Myocyte (in vitro differentiated cells): ENCODE results near the gene CTNNA2. TPM values are rescaled to one million over a fixed set of nuclear protein-coding genes. Genes with fewer than 3 reads are reported as not detected.

Experiments used
- DNase-seq: peaks from one replicate; pipeline ENCODE4 v3.0.0-alpha.2; 2012; ENCODE audit warnings: low read depth
- total RNA-seq: library from RNA; depleted of rRNA; stranded (reverse); fragments of >200 nt; gene quantifications from 2 replicates; pipeline ENCODE4 v1.2.3, GENCODE V29; 2014

Gene CTNNA2
- total RNA-seq, 1 donor from 2014 or later, result 2.7 TPM

GRCh38 chr2:80454628-80455027 is 941.8 kb downstream of the CTNNA2 start:
- peak; percentile 3 for DNase-seq

GRCh38 chr2:80459028-80459427 is 946.2 kb downstream of the CTNNA2 start:
- DNase-seq, result no peak

- DNase-seq, result peak; percentile 4
Observed at GRCh38 chr2:80461505-80462197, 948.8 kb downstream of the CTNNA2 start.

GRCh38 chr2:80462654-80463053 is 949.8 kb downstream of the CTNNA2 start:
- DNase-seq, result no peak

GRCh38 chr2:80464275-80464674 is 951.4 kb downstream of the CTNNA2 start:
- DNase-seq, result no peak

GRCh38 chr2:80467262-80467811 is 954.5 kb downstream of the CTNNA2 start:
- no peak for DNase-seq

GRCh38 chr2:80469428-80469827 is 956.6 kb downstream of the CTNNA2 start:
- DNase-seq, result no peak

GRCh38 chr2:80473069-80473468 is 960.2 kb downstream of the CTNNA2 start:
- DNase-seq, result peak; percentile 22

- DNase-seq, result peak; percentile 83
Observed at GRCh38 chr2:80473796-80474195, 960.9 kb downstream of the CTNNA2 start.

GRCh38 chr2:80475970-80476369 is 963.1 kb downstream of the CTNNA2 start:
- DNase-seq, result peak; percentile 59

- peak; percentile 46 for DNase-seq
Observed at GRCh38 chr2:80476535-80477117, 963.8 kb downstream of the CTNNA2 start.

GRCh38 chr2:80482276-80482675 is 969.4 kb downstream of the CTNNA2 start:
- DNase-seq, result no peak

GRCh38 chr2:80489717-80490116 is 976.9 kb downstream of the CTNNA2 start:
- peak; percentile 21 for DNase-seq

- no peak for DNase-seq
Observed at GRCh38 chr2:80490964-80491363, 978.1 kb downstream of the CTNNA2 start.

GRCh38 chr2:80496346-80496745 is 983.5 kb downstream of the CTNNA2 start:
- no peak for DNase-seq

- DNase-seq, result peak; percentile 85
Observed at GRCh38 chr2:80496775-80497174, 983.9 kb downstream of the CTNNA2 start.

- DNase-seq, result peak; percentile 71
Observed at GRCh38 chr2:80499095-80499494, 986.2 kb downstream of the CTNNA2 start.

- DNase-seq, result no peak
Observed at GRCh38 chr2:80501874-80502624, 989.2 kb downstream of the CTNNA2 start.

GRCh38 chr2:80506563-80506962 is 993.7 kb downstream of the CTNNA2 start:
- no peak for DNase-seq

GRCh38 chr2:80510716-80511115 is 997.9 kb downstream of the CTNNA2 start:
- DNase-seq, result no peak

- DNase-seq, result no peak
Observed at GRCh38 chr2:80515964-80516363, 1003.1 kb downstream of the CTNNA2 start.

GRCh38 chr2:80517316-80517715 is 1004.5 kb downstream of the CTNNA2 start:
- DNase-seq, result no peak
